GM21576 (cell line): ENCODE data around the gene OR2A25.
"Not testable (repeated sequence)": the region's sequence is repeated elsewhere in the genome, so short reads cannot be mapped to it uniquely, and the experiment has no call there.

Source experiments
- ATAC-seq: cut with Tn5 transposase; IDR thresholded peaks from one replicate; pipeline ENCODE4 v1.9.1; 2021; ENCODE audit warnings: mild to moderate bottlenecking, moderate library complexity; ENCODE audit not compliant: unreplicated experiment

The OR2A25 gene

GRCh38 chr7:144069511-144069910 is at the start of gene OR2A25:
TSS of gene OR2A25 (plus strand) at chr7:144069811. CDS start at chr7:144074220, 4,409 bp downstream.
- no peak for ATAC-seq

- ATAC-seq, result no peak
Measured at GRCh38 chr7:144020340-144020739, 49.3 kb upstream of the OR2A25 start.

GRCh38 chr7:144022169-144022568 is 47.4 kb upstream of the OR2A25 start:
- ATAC-seq, result no peak

- ATAC-seq, result no peak
Measured at GRCh38 chr7:144023171-144023827, 46.3 kb upstream of the OR2A25 start.

GRCh38 chr7:144024213-144024612 is 45.4 kb upstream of the OR2A25 start:
- ATAC-seq, result no peak

GRCh38 chr7:144026203-144026883 is 43.3 kb upstream of the OR2A25 start:
- ATAC-seq, result no peak

- no peak for ATAC-seq
Measured at GRCh38 chr7:144027070-144027469, 42.5 kb upstream of the OR2A25 start.

GRCh38 chr7:144027974-144028373 is 41.6 kb upstream of the OR2A25 start:
- ATAC-seq, result no peak

- no peak for ATAC-seq
Measured at GRCh38 chr7:144028547-144028946, 41.1 kb upstream of the OR2A25 start.

- no peak for ATAC-seq
Measured at GRCh38 chr7:144032516-144032915, 37.1 kb upstream of the OR2A25 start.

GRCh38 chr7:144032985-144033709 is 36.5 kb upstream of the OR2A25 start:
- ATAC-seq, result no peak

GRCh38 chr7:144035385-144035784 is 34.2 kb upstream of the OR2A25 start:
- ATAC-seq, result no peak

- ATAC-seq, result no peak
Measured at GRCh38 chr7:144036302-144036885, 33.2 kb upstream of the OR2A25 start.

GRCh38 chr7:144037414-144038035 is 32.1 kb upstream of the OR2A25 start:
- ATAC-seq, result no peak

- no peak for ATAC-seq
Measured at GRCh38 chr7:144038887-144039286, 30.7 kb upstream of the OR2A25 start.

- ATAC-seq, result no peak
Measured at GRCh38 chr7:144048648-144049047, 21.0 kb upstream of the OR2A25 start, which contains the start of gene OR2A5. TSS of gene OR2A5 (plus strand) at chr7:144048948. CDS start at chr7:144050402, 1,454 bp downstream.

GRCh38 chr7:144049491-144049890 is 20.1 kb upstream of the OR2A25 start:
- ATAC-seq, result no peak

- no peak for ATAC-seq
Measured at GRCh38 chr7:144050093-144050492, 19.5 kb upstream of the OR2A25 start.

- ATAC-seq, result not testable (repeated sequence)
Measured at GRCh38 chr7:144050884-144051283, 18.7 kb upstream of the OR2A25 start.

- no peak for ATAC-seq
Measured at GRCh38 chr7:144057954-144058353, 11.7 kb upstream of the OR2A25 start.

- no peak for ATAC-seq
Measured at GRCh38 chr7:144063710-144064109, 5.9 kb upstream of the OR2A25 start.
